Vagina (tissue), 2 donors: ENCODE results near the gene ASCC3. TPM values are rescaled to one million over a fixed set of nuclear protein-coding genes. Genes with fewer than 3 reads are reported as not detected.

ENCODE experiments used
- DNase-seq, 2 donors: peaks; one replicate each; pipeline ENCODE4 v3.0.0-alpha.2; 2017; ENCODE audit errors: extremely low spot score in 2 of 2
- H3K27ac ChIP-seq: fragments of 200-600 bp; sonication (generic); one replicate; pipeline ENCODE4 v1.5.1; 2019
- H3K27me3 ChIP-seq: fragments of 200-600 bp; sonication (generic); one replicate; pipeline ENCODE4 v1.5.1; 2019
- H3K36me3 ChIP-seq, 2 donors: fragments of 200-600 bp; sonication (generic); one replicate each; pipeline ENCODE4 v1.5.1; 2017 to 2019
- H3K4me1 ChIP-seq: fragments of 200-600 bp; sonication (generic); one replicate; pipeline ENCODE4 v1.5.1; 2019
- H3K4me3 ChIP-seq, 2 donors: fragments of 200-600 bp; sonication (generic); 1 replicate in 1 of 2; 2 replicates in 1 of 2; pipeline ENCODE4 v1.5.1; 2016 to 2019
- H3K9me3 ChIP-seq: fragments of 200-600 bp; sonication (generic); one replicate; pipeline ENCODE4 v1.5.1; 2019
- CTCF ChIP-seq, 3 experiments: fragments of 450-650 bp in 2 of 3; fragments of 200-600 bp in 1 of 3; sonication (generic) in 1 of 3; IDR thresholded peaks; one replicate each; pipeline ENCODE4 v1.5.1; 2017 to 2019; ENCODE audit warnings: antibody characterized with exemption in 3 of 3, mild to moderate bottlenecking in 2 of 3, moderate library complexity in 2 of 3
- POLR2A ChIP-seq, 2 donors: fragments of 450-650 bp; IDR thresholded peaks; one replicate each; pipeline ENCODE4 v1.6.1; 2017; ENCODE audit warnings: antibody characterized with exemption in 2 of 2, mild to moderate bottlenecking in 2 of 2, moderate library complexity in 2 of 2
- POLR2AphosphoS5 ChIP-seq, 2 donors: sonication (generic); formaldehyde crosslinking; IDR thresholded peaks; one replicate each; pipeline ENCODE4 v1.9.0; 2017; ENCODE audit warnings: antibody characterized with exemption in 2 of 2, mild to moderate bottlenecking in 2 of 2, low read depth in 1 of 2; ENCODE audit not compliant: insufficient read depth in 1 of 2
- intact Hi-C: fragments of 100-400 bp; cut with DNase I; formaldehyde crosslinking; loops from one replicate; pipeline ENCODE4 v1.15.1; 2023
- total RNA-seq: library from RNA; depleted of rRNA; stranded (reverse); fragments of >200 nt; gene quantifications from one replicate; pipeline ENCODE4 v1.2.3, GENCODE V29; 2016

The ASCC3 gene
- total RNA-seq, 1 donor from 2014 or later: 44.7 TPM

- no peaks in the 10 kb centered on the region for H3K4me1 ChIP-seq
- DNase-seq: no peak
- intact Hi-C loops: no loop called here
- no peaks in the 10 kb centered on the region for H3K36me3 ChIP-seq
- H3K9me3 ChIP-seq: no peaks in the 10 kb centered on the region
- H3K27me3 ChIP-seq: no peaks in the 10 kb centered on the region
- H3K27ac ChIP-seq: no peak overlapping the region
- H3K4me3 ChIP-seq: no peak overlapping the region
- TF ChIP-seq POLR2A (IDR thresholded peaks at IDR 0.05) (no peak), CTCF (IDR thresholded peaks at IDR 0.05) (no peak), POLR2AphosphoS5 (IDR thresholded peaks at IDR 0.05; ENCODE audit: insufficient read depth in 1 of 2, low read depth in 1 of 2) (no peak)
Measured at GRCh38 chr6:100920028-100920605, 39.0 kb upstream of the ASCC3 start.

- intact Hi-C loops: no loop called here
- Histone ChIP-seq H3K36me3 (no peaks in the 10 kb centered on the region), H3K27me3 (no peaks in the 10 kb centered on the region), H3K27ac (no peak overlapping the region), H3K4me1 (no peaks in the 10 kb centered on the region), H3K9me3 (no peaks in the 10 kb centered on the region), H3K4me3 (no peak overlapping the region)
- no peak for DNase-seq
- TF ChIP-seq POLR2AphosphoS5 (IDR thresholded peaks at IDR 0.05; ENCODE audit: insufficient read depth in 1 of 2, low read depth in 1 of 2): no peak
- no peak for TF ChIP-seq CTCF (IDR thresholded peaks at IDR 0.05)
- no peak for TF ChIP-seq POLR2A (IDR thresholded peaks at IDR 0.05)
Measured at GRCh38 chr6:100918152-100918551, 37.0 kb upstream of the ASCC3 start.

- intact Hi-C loops: no loop called here
- Histone ChIP-seq H3K9me3 (no peaks in the 10 kb centered on the region), H3K27me3 (no peaks in the 10 kb centered on the region), H3K4me1 (no peaks in the 10 kb centered on the region), H3K4me3 (no peak overlapping the region), H3K36me3 (no peaks in the 10 kb centered on the region), H3K27ac (no peak overlapping the region)
- DNase-seq: no peak
- no peak for TF ChIP-seq CTCF (IDR thresholded peaks at IDR 0.05)
- TF ChIP-seq POLR2A (IDR thresholded peaks at IDR 0.05): no peak
- no peak for TF ChIP-seq POLR2AphosphoS5 (IDR thresholded peaks at IDR 0.05; ENCODE audit: insufficient read depth in 1 of 2, low read depth in 1 of 2)
Measured at GRCh38 chr6:100915876-100916275, 34.7 kb upstream of the ASCC3 start.

- Histone ChIP-seq H3K27me3 (no peaks in the 10 kb centered on the region), H3K4me3 (no peak overlapping the region), H3K4me1 (no peaks in the 10 kb centered on the region), H3K27ac (no peak overlapping the region), H3K9me3 (no peaks in the 10 kb centered on the region), H3K36me3 (no peaks in the 10 kb centered on the region)
- intact Hi-C loops: no loop called here
- DNase-seq: no peak
- TF ChIP-seq POLR2AphosphoS5 (IDR thresholded peaks at IDR 0.05; ENCODE audit: insufficient read depth in 1 of 2, low read depth in 1 of 2): no peak
- no peak for TF ChIP-seq CTCF (IDR thresholded peaks at IDR 0.05)
- no peak for TF ChIP-seq POLR2A (IDR thresholded peaks at IDR 0.05)
Measured at GRCh38 chr6:100913400-100914276, 32.5 kb upstream of the ASCC3 start.

GRCh38 chr6:100906325-100906724 lies 25.2 kb upstream of the ASCC3 start:
- intact Hi-C loops: no loop called here
- Histone ChIP-seq H3K4me3 (no peak overlapping the region), H3K27me3 (no peaks in the 10 kb centered on the region), H3K36me3 (no peaks in the 10 kb centered on the region), H3K9me3 (no peaks in the 10 kb centered on the region), H3K27ac (no peak overlapping the region), H3K4me1 (no peaks in the 10 kb centered on the region)
- TF ChIP-seq CTCF (IDR thresholded peaks at IDR 0.05): no peak
- no peak for TF ChIP-seq POLR2A (IDR thresholded peaks at IDR 0.05)
- no peak for TF ChIP-seq POLR2AphosphoS5 (IDR thresholded peaks at IDR 0.05; ENCODE audit: insufficient read depth in 1 of 2, low read depth in 1 of 2)
- DNase-seq: no peak
